WTC11 (cell line): Measurements from ENCODE around the gene ANKRD13D.

ENCODE experiments used
- HMGA2 ChIP-seq: fragments of 250-450 bp; sonication (Bioruptor Pico); IDR thresholded peaks from 2 replicates; pipeline ENCODE4 v1.4.0; 2021; ENCODE audit warnings: mild to moderate bottlenecking, moderate library complexity
- NR1H2 ChIP-seq: sonication (generic); formaldehyde crosslinking; IDR thresholded peaks from 2 replicates; pipeline ENCODE4 v1.9.0; 2021; ENCODE audit warnings: mild to moderate bottlenecking, moderate library complexity, missing genetic modification reagents
- RELA ChIP-seq: sonication (generic); formaldehyde crosslinking; IDR thresholded peaks from 2 replicates; pipeline ENCODE4 v1.8.1; 2022; ENCODE audit warnings: missing genetic modification reagents, mild to moderate bottlenecking, borderline replicate concordance
- TP53 ChIP-seq: sonication (generic); formaldehyde crosslinking; IDR thresholded peaks from 2 replicates; pipeline ENCODE4 v1.8.1; 2023; ENCODE audit warnings: mild to moderate bottlenecking, missing genetic modification reagents
- ZNF121 ChIP-seq: sonication (generic); formaldehyde crosslinking; IDR thresholded peaks from 2 replicates; pipeline ENCODE4 v1.8.0; 2023; ENCODE audit warnings: missing genetic modification reagents
- ZNF416 ChIP-seq: fragments of 250-450 bp; sonication (Bioruptor Pico); IDR thresholded peaks from 2 replicates; pipeline ENCODE4 v1.9.0; 2021; ENCODE audit warnings: mild to moderate bottlenecking, inconsistent platforms
- TF ChIP-seq, protein P1 (sequence below): fragments of 200-600 bp; IDR thresholded peaks from 2 replicates; pipeline ENCODE4 v1.8.0; 2022; ENCODE audit warnings: antibody characterized with exemption
- TF ChIP-seq, protein P2 (sequence below): sonication (generic); formaldehyde crosslinking; IDR thresholded peaks from 2 replicates; pipeline ENCODE4 v1.8.1; 2023; ENCODE audit warnings: mild to moderate bottlenecking, missing genetic modification reagents
- TF ChIP-seq, protein P3 (sequence below): sonication (generic); formaldehyde crosslinking; IDR thresholded peaks from 2 replicates; pipeline ENCODE4 v1.8.0; 2022; ENCODE audit warnings: mild to moderate bottlenecking, missing genetic modification reagents
- TF ChIP-seq, protein P4 (sequence below): sonication (generic); formaldehyde crosslinking; IDR thresholded peaks from 2 replicates; pipeline ENCODE4 v1.8.0; 2022; ENCODE audit warnings: mild to moderate bottlenecking, missing genetic modification reagents
- TF ChIP-seq, protein P5 (sequence below): fragments of 250-450 bp; sonication (Bioruptor Pico); IDR thresholded peaks from 2 replicates; pipeline ENCODE4 v1.9.0; 2021; ENCODE audit warnings: mild to moderate bottlenecking

DNA sequence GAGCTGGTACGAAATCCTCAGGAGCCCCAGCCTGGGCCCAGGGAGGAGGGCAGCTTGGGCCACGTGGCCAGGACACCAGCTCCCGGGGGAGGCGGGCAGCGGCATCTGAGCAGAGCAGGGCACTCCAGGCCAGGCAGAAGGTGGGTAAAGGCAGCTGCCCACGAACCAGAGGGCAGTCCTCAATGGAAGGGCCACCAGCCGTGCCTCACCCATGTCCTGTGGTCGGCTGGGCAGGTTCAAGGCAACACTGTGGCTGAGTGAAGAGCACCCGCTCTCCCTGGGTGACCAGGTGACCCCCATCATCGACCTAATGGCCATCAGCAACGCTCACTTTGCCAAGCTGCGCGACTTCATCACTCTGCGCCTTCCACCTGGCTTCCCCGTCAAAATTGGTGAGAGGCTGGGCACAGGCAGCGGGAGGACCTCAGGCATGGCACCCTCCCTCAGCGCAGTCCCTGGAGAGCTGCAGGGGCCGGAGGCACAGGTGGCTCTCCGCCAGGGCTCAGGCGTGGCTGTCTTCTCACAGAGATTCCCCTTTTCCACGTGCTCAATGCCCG is 11.7 kb downstream of the ANKRD13D start:
- TF ChIP-seq, protein P1, sequence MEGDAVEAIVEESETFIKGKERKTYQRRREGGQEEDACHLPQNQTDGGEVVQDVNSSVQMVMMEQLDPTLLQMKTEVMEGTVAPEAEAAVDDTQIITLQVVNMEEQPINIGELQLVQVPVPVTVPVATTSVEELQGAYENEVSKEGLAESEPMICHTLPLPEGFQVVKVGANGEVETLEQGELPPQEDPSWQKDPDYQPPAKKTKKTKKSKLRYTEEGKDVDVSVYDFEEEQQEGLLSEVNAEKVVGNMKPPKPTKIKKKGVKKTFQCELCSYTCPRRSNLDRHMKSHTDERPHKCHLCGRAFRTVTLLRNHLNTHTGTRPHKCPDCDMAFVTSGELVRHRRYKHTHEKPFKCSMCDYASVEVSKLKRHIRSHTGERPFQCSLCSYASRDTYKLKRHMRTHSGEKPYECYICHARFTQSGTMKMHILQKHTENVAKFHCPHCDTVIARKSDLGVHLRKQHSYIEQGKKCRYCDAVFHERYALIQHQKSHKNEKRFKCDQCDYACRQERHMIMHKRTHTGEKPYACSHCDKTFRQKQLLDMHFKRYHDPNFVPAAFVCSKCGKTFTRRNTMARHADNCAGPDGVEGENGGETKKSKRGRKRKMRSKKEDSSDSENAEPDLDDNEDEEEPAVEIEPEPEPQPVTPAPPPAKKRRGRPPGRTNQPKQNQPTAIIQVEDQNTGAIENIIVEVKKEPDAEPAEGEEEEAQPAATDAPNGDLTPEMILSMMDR: no peak
- TF ChIP-seq NR1H2 (CRISPR knock-in tag): no peak
- TF ChIP-seq HMGA2 (CRISPR knock-in tag): no peak
- TF ChIP-seq ZNF416 (CRISPR knock-in tag): no peak
- TF ChIP-seq, protein P2, sequence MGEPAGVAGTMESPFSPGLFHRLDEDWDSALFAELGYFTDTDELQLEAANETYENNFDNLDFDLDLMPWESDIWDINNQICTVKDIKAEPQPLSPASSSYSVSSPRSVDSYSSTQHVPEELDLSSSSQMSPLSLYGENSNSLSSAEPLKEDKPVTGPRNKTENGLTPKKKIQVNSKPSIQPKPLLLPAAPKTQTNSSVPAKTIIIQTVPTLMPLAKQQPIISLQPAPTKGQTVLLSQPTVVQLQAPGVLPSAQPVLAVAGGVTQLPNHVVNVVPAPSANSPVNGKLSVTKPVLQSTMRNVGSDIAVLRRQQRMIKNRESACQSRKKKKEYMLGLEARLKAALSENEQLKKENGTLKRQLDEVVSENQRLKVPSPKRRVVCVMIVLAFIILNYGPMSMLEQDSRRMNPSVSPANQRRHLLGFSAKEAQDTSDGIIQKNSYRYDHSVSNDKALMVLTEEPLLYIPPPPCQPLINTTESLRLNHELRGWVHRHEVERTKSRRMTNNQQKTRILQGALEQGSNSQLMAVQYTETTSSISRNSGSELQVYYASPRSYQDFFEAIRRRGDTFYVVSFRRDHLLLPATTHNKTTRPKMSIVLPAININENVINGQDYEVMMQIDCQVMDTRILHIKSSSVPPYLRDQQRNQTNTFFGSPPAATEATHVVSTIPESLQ: no peak
- TF ChIP-seq TP53 (CRISPR knock-in tag): no peak
- no peak for TF ChIP-seq ZNF121 (CRISPR knock-in tag)
- TF ChIP-seq, protein P3, sequence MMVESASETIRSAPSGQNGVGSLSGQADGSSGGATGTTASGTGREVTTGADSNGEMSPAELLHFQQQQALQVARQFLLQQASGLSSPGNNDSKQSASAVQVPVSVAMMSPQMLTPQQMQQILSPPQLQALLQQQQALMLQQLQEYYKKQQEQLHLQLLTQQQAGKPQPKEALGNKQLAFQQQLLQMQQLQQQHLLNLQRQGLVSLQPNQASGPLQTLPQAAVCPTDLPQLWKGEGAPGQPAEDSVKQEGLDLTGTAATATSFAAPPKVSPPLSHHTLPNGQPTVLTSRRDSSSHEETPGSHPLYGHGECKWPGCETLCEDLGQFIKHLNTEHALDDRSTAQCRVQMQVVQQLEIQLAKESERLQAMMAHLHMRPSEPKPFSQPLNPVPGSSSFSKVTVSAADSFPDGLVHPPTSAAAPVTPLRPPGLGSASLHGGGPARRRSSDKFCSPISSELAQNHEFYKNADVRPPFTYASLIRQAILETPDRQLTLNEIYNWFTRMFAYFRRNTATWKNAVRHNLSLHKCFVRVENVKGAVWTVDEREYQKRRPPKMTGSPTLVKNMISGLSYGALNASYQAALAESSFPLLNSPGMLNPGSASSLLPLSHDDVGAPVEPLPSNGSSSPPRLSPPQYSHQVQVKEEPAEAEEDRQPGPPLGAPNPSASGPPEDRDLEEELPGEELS (CRISPR knock-in tag): no peak
- TF ChIP-seq, protein P4, sequence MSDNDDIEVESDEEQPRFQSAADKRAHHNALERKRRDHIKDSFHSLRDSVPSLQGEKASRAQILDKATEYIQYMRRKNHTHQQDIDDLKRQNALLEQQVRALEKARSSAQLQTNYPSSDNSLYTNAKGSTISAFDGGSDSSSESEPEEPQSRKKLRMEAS (CRISPR knock-in tag): no peak
- no peak for TF ChIP-seq RELA (CRISPR knock-in tag)
- TF ChIP-seq, protein P5, sequence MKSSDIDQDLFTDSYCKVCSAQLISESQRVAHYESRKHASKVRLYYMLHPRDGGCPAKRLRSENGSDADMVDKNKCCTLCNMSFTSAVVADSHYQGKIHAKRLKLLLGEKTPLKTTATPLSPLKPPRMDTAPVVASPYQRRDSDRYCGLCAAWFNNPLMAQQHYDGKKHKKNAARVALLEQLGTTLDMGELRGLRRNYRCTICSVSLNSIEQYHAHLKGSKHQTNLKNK: no peak
